GM10266 (cell line): ENCODE measurements around the gene WASL.

ENCODE experiments used
- DNase-seq: peaks from one replicate; pipeline ENCODE4 v3.0.0; 2012; ENCODE audit errors: extremely low spot score
- TF ChIP-seq, protein P1 (sequence below): IDR thresholded peaks from 2 replicates; pipeline ENCODE4 v1.5.1; 2012; ENCODE audit warnings: mild to moderate bottlenecking, low read depth; ENCODE audit not compliant: control insufficient read depth, insufficient read depth; ENCODE audit errors: missing control alignments

Gene WASL

GRCh38 chr7:123660514-123661354 is 88.1 kb downstream of the WASL start:
- DNase-seq: no peak
- TF ChIP-seq, protein P1, sequence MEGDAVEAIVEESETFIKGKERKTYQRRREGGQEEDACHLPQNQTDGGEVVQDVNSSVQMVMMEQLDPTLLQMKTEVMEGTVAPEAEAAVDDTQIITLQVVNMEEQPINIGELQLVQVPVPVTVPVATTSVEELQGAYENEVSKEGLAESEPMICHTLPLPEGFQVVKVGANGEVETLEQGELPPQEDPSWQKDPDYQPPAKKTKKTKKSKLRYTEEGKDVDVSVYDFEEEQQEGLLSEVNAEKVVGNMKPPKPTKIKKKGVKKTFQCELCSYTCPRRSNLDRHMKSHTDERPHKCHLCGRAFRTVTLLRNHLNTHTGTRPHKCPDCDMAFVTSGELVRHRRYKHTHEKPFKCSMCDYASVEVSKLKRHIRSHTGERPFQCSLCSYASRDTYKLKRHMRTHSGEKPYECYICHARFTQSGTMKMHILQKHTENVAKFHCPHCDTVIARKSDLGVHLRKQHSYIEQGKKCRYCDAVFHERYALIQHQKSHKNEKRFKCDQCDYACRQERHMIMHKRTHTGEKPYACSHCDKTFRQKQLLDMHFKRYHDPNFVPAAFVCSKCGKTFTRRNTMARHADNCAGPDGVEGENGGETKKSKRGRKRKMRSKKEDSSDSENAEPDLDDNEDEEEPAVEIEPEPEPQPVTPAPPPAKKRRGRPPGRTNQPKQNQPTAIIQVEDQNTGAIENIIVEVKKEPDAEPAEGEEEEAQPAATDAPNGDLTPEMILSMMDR: no peak

DNA sequence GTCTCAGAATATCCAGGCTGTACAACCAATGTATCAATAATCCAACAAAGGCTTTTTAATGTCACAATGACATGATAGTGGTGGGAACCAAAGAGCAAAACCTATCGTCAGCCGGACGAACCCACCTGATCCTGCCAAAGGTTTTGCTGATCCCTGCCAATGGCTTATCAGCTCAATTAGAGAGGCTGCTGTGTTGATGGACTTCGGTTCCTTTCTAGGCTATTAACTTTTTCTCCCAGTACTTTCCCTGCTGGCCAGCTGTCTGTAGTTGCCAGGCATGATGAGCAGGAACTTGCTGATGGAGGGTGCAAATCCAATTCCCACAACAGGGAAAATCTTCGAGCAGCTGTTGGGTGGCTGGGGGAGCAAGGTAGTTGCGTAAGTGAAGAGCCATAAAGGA is 90.8 kb downstream of the WASL start:
- no peak for DNase-seq
- TF ChIP-seq, protein P1: no peak

DNA sequence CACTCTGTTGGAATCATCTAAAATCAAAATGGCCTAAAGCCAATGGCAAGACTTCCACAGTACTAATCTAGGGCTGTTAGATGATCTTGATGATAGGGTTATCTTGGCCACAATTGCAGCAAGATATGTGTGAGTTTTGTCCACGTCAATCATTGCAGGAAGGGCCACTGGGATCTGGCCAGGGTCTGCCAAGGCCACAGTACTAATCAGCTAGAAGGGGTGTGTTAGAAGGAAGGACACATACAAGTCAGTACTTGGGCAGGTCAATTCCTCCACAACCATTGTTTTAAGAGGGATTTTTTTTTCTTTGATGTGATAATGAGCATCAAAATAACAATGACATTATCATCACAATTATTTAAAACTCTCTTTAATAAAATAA is 91.5 kb downstream of the WASL start:
- TF ChIP-seq, protein P1: no peak
- DNase-seq: no peak

- TF ChIP-seq, protein P1: no peak
- no peak for DNase-seq
These were observed 92.1 kb downstream of the WASL start for GRCh38 chr7:123656544-123657303.

GRCh38 chr7:123655614-123656013 is 93.2 kb downstream of the WASL start, which contains the start of gene LMOD2:
LMOD2 (plus strand) TSS chr7:123655866; CDS start chr7:123655964, 98 bp downstream.
- TF ChIP-seq, protein P1: no peak
- no peak for DNase-seq

DNA sequence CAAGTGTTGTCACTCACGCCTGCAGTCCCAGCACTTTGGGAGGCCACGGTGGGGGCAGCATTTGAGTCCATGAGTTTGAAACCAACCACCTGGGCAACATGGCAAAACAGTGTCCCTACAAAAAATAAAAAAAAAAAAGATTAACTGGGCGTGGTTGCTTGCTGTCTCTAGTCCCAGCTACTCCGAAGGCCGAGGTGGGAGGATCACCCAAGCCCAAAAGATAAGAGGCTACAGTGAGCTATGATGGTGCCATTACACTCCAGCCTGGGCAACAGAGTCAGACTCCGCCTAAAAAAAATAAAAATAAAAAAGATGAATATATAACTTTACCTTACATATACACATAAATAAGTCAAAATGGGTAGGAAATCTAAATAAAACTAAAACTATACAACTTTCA is 95.6 kb downstream of the WASL start:
- TF ChIP-seq, protein P1: no peak
- no peak for DNase-seq

DNA sequence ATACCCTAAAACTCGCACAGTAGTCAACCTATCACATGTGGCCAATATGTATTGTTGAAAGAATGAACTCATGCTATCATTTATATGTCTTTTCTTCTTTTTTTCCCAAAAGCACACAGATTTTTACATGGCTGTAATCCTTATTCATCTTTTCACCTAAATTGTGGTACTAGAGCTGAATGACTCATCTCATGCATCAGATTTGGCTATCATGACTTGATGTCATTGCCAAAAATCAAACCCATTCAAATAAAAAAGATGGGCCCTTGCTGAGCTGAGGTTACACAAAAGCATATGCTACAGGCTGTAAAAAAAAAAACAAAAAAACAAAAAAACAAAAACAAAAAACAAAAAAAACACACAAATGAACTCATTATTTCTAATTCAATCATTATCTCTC is 96.4 kb downstream of the WASL start:
- DNase-seq: no peak
- TF ChIP-seq, protein P1: no peak
